HG02884 (cell line): ENCODE results near the gene COA8.

ENCODE experiments used
- ATAC-seq: cut with Tn5 transposase; IDR thresholded peaks from one replicate; pipeline ENCODE4 v1.9.1; 2021; ENCODE audit warnings: mild to moderate bottlenecking, moderate library complexity; ENCODE audit not compliant: unreplicated experiment

The COA8 gene

GRCh38 chr14:103616635-103617300, 54.0 kb downstream of the COA8 start:
- no peak for ATAC-seq

GRCh38 chr14:103619057-103619456, 56.3 kb downstream of the COA8 start:
- no peak for ATAC-seq

GRCh38 chr14:103621860-103622259, 59.1 kb downstream of the COA8 start:
- ATAC-seq = no peak

- no peak for ATAC-seq
These were observed 60.5 kb downstream of the COA8 start for GRCh38 chr14:103623308-103623707.

GRCh38 chr14:103623883-103624482, 61.2 kb downstream of the COA8 start:
- ATAC-seq = no peak

- no peak for ATAC-seq
These were observed 62.1 kb downstream of the COA8 start for GRCh38 chr14:103624860-103625259.

GRCh38 chr14:103625356-103626095, 62.8 kb downstream of the COA8 start:
- ATAC-seq = no peak

- no peak for ATAC-seq
These were observed 63.5 kb downstream of the COA8 start for GRCh38 chr14:103626146-103626850.

GRCh38 chr14:103627073-103628025, 64.6 kb downstream of the COA8 start:
- no peak for ATAC-seq

- no peak for ATAC-seq
These were observed 65.5 kb downstream of the COA8 start for GRCh38 chr14:103628221-103628683.

GRCh38 chr14:103628684-103629502, 66.1 kb downstream of the COA8 start, which contains the start of gene KLC1:
Gene KLC1 (plus strand): TSS chr14:103629211. CDS start chr14:103654565, 25,354 bp downstream.
- peak; percentile 55 for ATAC-seq

- ATAC-seq = no peak
These were observed 66.9 kb downstream of the COA8 start for GRCh38 chr14:103629503-103630121.

GRCh38 chr14:103630364-103631108, 67.8 kb downstream of the COA8 start:
- no peak for ATAC-seq

- ATAC-seq = no peak
These were observed 70.6 kb downstream of the COA8 start for GRCh38 chr14:103633391-103633790.

- no peak for ATAC-seq
These were observed 71.4 kb downstream of the COA8 start for GRCh38 chr14:103634156-103634555.

- no peak for ATAC-seq
These were observed 75.8 kb downstream of the COA8 start for GRCh38 chr14:103638594-103638993.
